K562 (cell line): ENCODE data around the gene NT5DC1. TPM values are rescaled to one million over a fixed set of nuclear protein-coding genes. Genes with fewer than 3 reads are reported as not detected.

ENCODE experiments used
- ATAC-seq: fragments of 200-7000 bp; cut with Tn5 transposase; 3 replicates; pipeline ENCODE4 v1.9.1; 2020; ENCODE audit warnings: moderate library complexity
- BruUV-seq: library from RNA; stranded (reverse); fragments of 400-500 nt; replicated peaks from 2 replicates; lab custom pipeline; 2021; lab: Mats Ljungman, UMichigan
- CTCF ChIA-PET: fragments of 300-600 bp; formaldehyde crosslinking; extraction: SDS; loops from one replicate; lab custom pipeline; 2021; ENCODE audit warnings: low intra/inter-chr PET ratio; lab: Yijun Ruan, JAX
- POLR2A ChIA-PET: fragments of 300-600, 350-650 bp; sonication (Branson Sonifier 250); formaldehyde crosslinking; extraction: SDS; loops from one replicate; lab custom pipeline; 2021; ENCODE audit warnings: antibody characterized with exemption, inconsistent platforms; lab: Yijun Ruan, JAX
- DNase-seq, 4 experiments: peaks; one replicate each; pipeline versions ENCODE4 v3.0.0 to v3.0.0-alpha.2; 2011 to 2018; ENCODE audit warnings: low spot score in 3 of 4, mixed read lengths in 3 of 4; ENCODE audit errors: extremely low read depth in 1 of 4
- FAIRE-seq: peaks from 2 replicates; lab custom pipeline; 2011; peaks lifted over from hg19 to GRCh38; lab: Jason Lieb, UNC
- H2AFZ ChIP-seq: 2 replicates; pipeline ENCODE4 v1.6.0; 2011; ENCODE audit warnings: low read depth, low read length, control low read depth, inconsistent platforms
- H3K27ac ChIP-seq: fragments of 200-600 bp; 3 replicates; pipeline ENCODE4 v1.8.0; 2011; ENCODE audit warnings: low read depth, mild to moderate bottlenecking, control low read depth, inconsistent platforms, low read length, moderate library complexity, mixed read lengths; ENCODE audit errors: extremely low read depth
- H3K27me3 ChIP-seq, 2 experiments: fragments of 300-600 bp in 1 of 2; 2 replicates in 1 of 2; 3 replicates in 1 of 2; pipeline versions ENCODE4 v1.6.0 to v1.8.0; 2011; ENCODE audit warnings: inconsistent platforms in 2 of 2, low read length in 2 of 2, mild to moderate bottlenecking in 1 of 2, mixed read lengths in 1 of 2, moderate library complexity in 1 of 2; ENCODE audit not compliant: control insufficient read depth in 2 of 2, insufficient read depth in 2 of 2
- H3K36me3 ChIP-seq: fragments of 300-600 bp; 3 replicates; pipeline ENCODE4 v1.8.0; 2011; ENCODE audit warnings: mild to moderate bottlenecking, low read length, inconsistent platforms; ENCODE audit not compliant: control insufficient read depth, insufficient read depth
- H3K4me1 ChIP-seq, 2 experiments: fragments of 200-600 bp in 1 of 2; replicated peaks in 1 of 2; 2 replicates in 1 of 2; 3 replicates in 1 of 2; pipeline versions ENCODE4 v1.5.1 to v1.8.0; 2011; ENCODE audit warnings: inconsistent platforms in 2 of 2, low read length in 2 of 2, mild to moderate bottlenecking in 1 of 2, mixed read lengths in 1 of 2, moderate library complexity in 1 of 2; ENCODE audit not compliant: control insufficient read depth in 2 of 2, insufficient read depth in 2 of 2
- H3K4me2 ChIP-seq: 2 replicates; pipeline ENCODE4 v1.6.1; 2011; ENCODE audit warnings: low read length, control low read depth, inconsistent platforms, mixed read lengths; ENCODE audit not compliant: insufficient read depth
- H3K4me3 ChIP-seq: fragments of 200-600 bp; sonication (generic), shearing (Covaris generic); 2 replicates; pipeline ENCODE4 v1.5.1; 2016; ENCODE audit warnings: control low read depth, inconsistent platforms
- H3K79me2 ChIP-seq: fragments of 200-600 bp; 3 replicates; pipeline ENCODE4 v1.8.0; 2011; ENCODE audit warnings: low read length, inconsistent platforms; ENCODE audit not compliant: control insufficient read depth, insufficient read depth
- H3K9ac ChIP-seq, 2 experiments: 2 replicates each; pipeline versions ENCODE4 v1.6.0 to v1.6.1; 2011; ENCODE audit warnings: low read depth in 2 of 2, low read length in 2 of 2, control low read depth in 1 of 2, inconsistent platforms in 1 of 2, mild to moderate bottlenecking in 1 of 2, mixed read lengths in 1 of 2; ENCODE audit not compliant: insufficient read depth in 1 of 2
- H3K9me1 ChIP-seq: one replicate; pipeline ENCODE4 v1.6.0; 2011; ENCODE audit warnings: inconsistent platforms, mild to moderate bottlenecking, low read length, moderate library complexity; ENCODE audit not compliant: control insufficient read depth, insufficient read depth
- H3K9me3 ChIP-seq: replicated peaks from 2 replicates; pipeline ENCODE4 v1.5.1; 2011; ENCODE audit warnings: low read depth, low read length, inconsistent platforms; ENCODE audit not compliant: control insufficient read depth, insufficient read depth
- H4K20me1 ChIP-seq: replicated peaks from 2 replicates; pipeline ENCODE4 v1.6.1; 2011; ENCODE audit warnings: low read length, inconsistent platforms, mixed read lengths; ENCODE audit not compliant: control insufficient read depth, insufficient read depth
- BCL6 ChIP-seq: fragments of 250-450 bp; sonication (Bioruptor Pico); IDR thresholded peaks from 2 replicates; pipeline ENCODE4 v1.4.0; 2020
- CBX1 ChIP-seq: sonication (generic); IDR thresholded peaks from 2 replicates; pipeline ENCODE4 v1.6.1; 2016; ENCODE audit warnings: antibody characterized with exemption, low read depth, mild to moderate bottlenecking
- CEBPB ChIP-seq: fragments of 450-650 bp; IDR thresholded peaks from 2 replicates; pipeline ENCODE4 v1.6.1; 2016; ENCODE audit warnings: missing genetic modification characterization, missing compliant biosample characterization
- CEBPG ChIP-seq, 3 experiments: fragments of 200-800 bp in 1 of 3; sonication (Bioruptor generic) in 1 of 3; sonication (generic) in 1 of 3; formaldehyde crosslinking in 1 of 3; IDR thresholded peaks in 2 of 3; conservative IDR thresholded peaks in 1 of 3; 2 replicates each; pipeline versions ENCODE4 v1.6.1 to v1.8.0; 2016 to 2022; ENCODE audit warnings: missing compliant biosample characterization in 2 of 3, missing genetic modification characterization in 2 of 3, mild to moderate bottlenecking in 1 of 3, missing genetic modification reagents in 1 of 3
- FOXA3 ChIP-seq, 2 experiments: fragments of 450-650 bp in 1 of 2; sonication (generic) in 1 of 2; formaldehyde crosslinking; IDR thresholded peaks in 1 of 2; conservative IDR thresholded peaks in 1 of 2; 2 replicates each; pipeline versions ENCODE4 v1.4.0 to v1.8.0; 2020 to 2022; ENCODE audit warnings: mild to moderate bottlenecking in 2 of 2, missing genetic modification reagents in 1 of 2
- HMG20B ChIP-seq: fragments of 250-450 bp; sonication (Bioruptor Pico); IDR thresholded peaks from 2 replicates; pipeline ENCODE4 v1.5.0; 2021; ENCODE audit warnings: mild to moderate bottlenecking
- KAT2B ChIP-seq: IDR thresholded peaks from one replicate; pipeline ENCODE4 v1.6.1; 2012; ENCODE audit warnings: low read depth, mild to moderate bottlenecking, control low read depth, inconsistent platforms, low read length, moderate library complexity
- MAFG ChIP-seq: fragments of 450-650 bp; conservative IDR thresholded peaks from 2 replicates; pipeline ENCODE4 v1.6.1; 2016; ENCODE audit warnings: missing genetic modification characterization, missing compliant biosample characterization
- MCM3 ChIP-seq: fragments of 450-650 bp; IDR thresholded peaks from 2 replicates; pipeline ENCODE4 v1.6.1; 2016
- TAF9B ChIP-seq: fragments of 450-650 bp; IDR thresholded peaks from 2 replicates; pipeline ENCODE4 v1.6.1; 2018; ENCODE audit warnings: mild to moderate bottlenecking; ENCODE audit not compliant: partially characterized antibody
- TCF3 ChIP-seq: sonication (generic); formaldehyde crosslinking; IDR thresholded peaks from 2 replicates; pipeline ENCODE4 v1.4.0; 2020; ENCODE audit warnings: mild to moderate bottlenecking, missing genetic modification reagents
- THAP7 ChIP-seq: fragments of 250-450 bp; sonication (Bioruptor Pico); IDR thresholded peaks from 2 replicates; pipeline ENCODE4 v1.5.0; 2021
- ZNF507 ChIP-seq: conservative IDR thresholded peaks from 2 replicates; pipeline ENCODE4 v1.6.1; 2017; ENCODE audit warnings: missing genetic modification characterization, missing compliant biosample characterization
- ZNF76 ChIP-seq: fragments of 250-450 bp; sonication (Bioruptor Pico); IDR thresholded peaks from 2 replicates; pipeline ENCODE4 v1.4.0; 2020; ENCODE audit warnings: mild to moderate bottlenecking, moderate library complexity, borderline replicate concordance
- ZSCAN32 ChIP-seq: fragments of 450-650 bp; formaldehyde crosslinking; IDR thresholded peaks from 2 replicates; pipeline ENCODE4 v1.4.0; 2020; ENCODE audit warnings: mild to moderate bottlenecking, moderate library complexity
- WGBS: fragments of 100-300 bp; shearing (Covaris generic); methylation state at CpG from one replicate; pipeline ENCODE4 v1.1.6; 2016; ENCODE audit warnings: low coverage, mixed read lengths; ENCODE audit not compliant: insufficient coverage; ENCODE audit errors: missing lambda C conversion rate; 5-methylcytosine and 5-hydroxymethylcytosine counted together
- in situ Hi-C: fragments of 300-500 bp; cut with MboI; formaldehyde crosslinking; loops from 4 replicates; pipeline ENCODE4 v1.15.0; 2018; ENCODE audit warnings: inconsistent platforms, mixed read lengths
- intact Hi-C: fragments of 100-400 bp; cut with micrococcal nuclease; formaldehyde crosslinking; loops from 2 replicates; pipeline ENCODE4 v1.14.2; 2022
- polyA plus RNA-seq, 8 experiments: library from polyadenylated mRNA; depleted of rRNA in 4 of 8; stranded (reverse) in 5 of 8; unstranded in 3 of 8; fragments of >200 nt; fragmentation: Nextera tagmentation in 2 of 8; fragmentation: Illumina TruSeq in 1 of 8; extraction: Ambion mirVana in 2 of 8; extraction: Trizol in 1 of 8; gene quantifications; 2 replicates each; pipeline versions ENCODE4 v1.2.1 to v1.2.3, GENCODE V29; 2011 to 2014; ENCODE audit warnings: inconsistent platforms in 1 of 8, missing spikeins in 1 of 8
- total RNA-seq, 7 experiments: library from RNA; depleted of rRNA in 6 of 7; stranded (reverse); fragments of >200 nt in 6 of 7; fragmentation: Illumina TruSeq in 2 of 7; extraction: Trizol in 2 of 7; gene quantifications; 2 replicates each; pipeline versions ENCODE4 v1.2.1 to v1.2.3, GENCODE V29; 2011 to 2021; ENCODE audit warnings: low replicate concordance in 1 of 7
- TF ChIP-seq, protein P1 (sequence below): fragments of 250-450 bp; sonication (Bioruptor Pico); IDR thresholded peaks from 2 replicates; pipeline ENCODE4 v1.8.0; 2022; ENCODE audit warnings: inconsistent platforms, mild to moderate bottlenecking, moderate library complexity, borderline replicate concordance
- TF ChIP-seq, protein P2 (sequence below), 2 experiments: fragments of 450-650 bp in 1 of 2; sonication (generic) in 1 of 2; formaldehyde crosslinking in 1 of 2; IDR thresholded peaks in 1 of 2; conservative IDR thresholded peaks in 1 of 2; 2 replicates each; pipeline versions ENCODE4 v1.6.1 to v1.8.1; 2016 to 2023; ENCODE audit warnings: mild to moderate bottlenecking in 2 of 2, moderate library complexity in 2 of 2, inconsistent platforms in 1 of 2, missing genetic modification reagents in 1 of 2

The NT5DC1 gene
- total and polyA plus RNA-seq, 9 of the 15 experiments (the other 6 are each of a cell fraction or from before 2014, with no cell fraction given) = 4.9 to 28.5 (median 16.3) TPM

DNA sequence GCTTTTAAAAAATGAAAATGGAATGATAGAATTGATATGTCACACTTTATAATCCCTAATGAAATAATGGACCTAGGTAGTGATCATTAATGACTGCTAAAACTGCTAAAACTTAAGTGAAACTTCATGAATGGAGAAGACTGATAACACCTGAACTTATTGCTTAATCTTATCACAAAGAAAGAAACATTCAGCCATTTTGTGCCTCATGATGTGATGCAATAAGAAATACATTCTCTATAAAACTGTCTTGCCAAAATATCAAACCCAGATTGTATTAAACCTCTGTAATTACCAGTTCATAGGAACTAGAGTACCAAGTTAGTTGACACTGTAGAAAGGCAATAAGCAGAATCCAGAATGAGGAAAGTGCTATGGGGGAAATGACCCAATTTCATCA lies 79.7 kb downstream of the NT5DC1 start:
- in situ Hi-C loops = no loop called here
- CTCF ChIA-PET = no interaction called here

DNA sequence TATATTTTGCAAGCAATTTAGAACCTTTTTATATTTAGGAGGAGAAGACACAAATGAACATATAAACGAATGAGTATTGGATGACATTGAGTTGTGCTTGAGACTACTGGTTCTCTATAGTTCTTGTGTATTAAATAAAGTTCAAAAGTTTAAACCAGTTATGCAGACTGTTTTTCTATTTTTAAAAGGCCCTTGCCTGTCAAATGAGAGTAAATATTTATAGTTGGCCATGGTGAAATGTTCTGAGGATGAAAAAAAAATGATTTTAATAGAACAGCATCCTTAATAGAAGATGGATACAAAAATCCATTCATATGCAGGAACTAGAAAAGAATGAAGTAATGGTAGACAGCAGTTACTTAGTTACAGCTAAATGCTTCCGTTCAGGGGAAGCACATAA lies 88.8 kb downstream of the NT5DC1 start:
- Histone ChIP-seq H4K20me1 (no peaks in the 10 kb centered on the region), H3K9ac (no peak overlapping the region), H3K4me2 (no peak overlapping the region), H3K9me1 (no peaks in the 10 kb centered on the region), H2AFZ (no peak overlapping the region), H3K27ac (no peak overlapping the region), H3K4me1 (no peaks in the 10 kb centered on the region), H3K27me3 (no peaks in the 10 kb centered on the region), H3K9me3 (no peaks in the 10 kb centered on the region), H3K79me2 (no peaks in the 10 kb centered on the region), H3K36me3 (no peaks in the 10 kb centered on the region), H3K4me3 (no peak overlapping the region)
- in situ Hi-C loops = no loop called here
- ChIA-PET POLR2A (no interaction called here), CTCF (no interaction called here)
- WGBS = 35% methylated on average over 2 of the region's 2 CpGs
- DNase-seq (no peak), FAIRE-seq (no peak), ATAC-seq (no peak)
- intact Hi-C loops = no loop called here
- no peak for TF ChIP-seq ZNF507 (tag)
- TF ChIP-seq CBX1 = no peak
- no peak for TF ChIP-seq TCF3 (CRISPR knock-in tag)
- no peak for TF ChIP-seq MCM3
- TF ChIP-seq MAFG = no peak
- TF ChIP-seq, protein P1, sequence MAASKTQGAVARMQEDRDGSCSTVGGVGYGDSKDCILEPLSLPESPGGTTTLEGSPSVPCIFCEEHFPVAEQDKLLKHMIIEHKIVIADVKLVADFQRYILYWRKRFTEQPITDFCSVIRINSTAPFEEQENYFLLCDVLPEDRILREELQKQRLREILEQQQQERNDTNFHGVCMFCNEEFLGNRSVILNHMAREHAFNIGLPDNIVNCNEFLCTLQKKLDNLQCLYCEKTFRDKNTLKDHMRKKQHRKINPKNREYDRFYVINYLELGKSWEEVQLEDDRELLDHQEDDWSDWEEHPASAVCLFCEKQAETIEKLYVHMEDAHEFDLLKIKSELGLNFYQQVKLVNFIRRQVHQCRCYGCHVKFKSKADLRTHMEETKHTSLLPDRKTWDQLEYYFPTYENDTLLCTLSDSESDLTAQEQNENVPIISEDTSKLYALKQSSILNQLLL = no peak
- TF ChIP-seq THAP7 (CRISPR knock-in tag) = no peak
- TF ChIP-seq HMG20B (CRISPR knock-in tag) = no peak
- no peak for TF ChIP-seq KAT2B
- TF ChIP-seq ZNF76 (CRISPR knock-in tag) = no peak
- TF ChIP-seq ZSCAN32 (CRISPR knock-in tag) = no peak
- no peak for TF ChIP-seq TAF9B
- BruUV-seq = no TSS peak

More for the DNA sequence above, 79.7 kb downstream of the NT5DC1 start:
- Histone ChIP-seq H3K36me3 (no peaks in the 10 kb centered on the region), H2AFZ (peak overlapping the region; percentile 27; the same call in 1 of the 2 replicates), H3K4me3 (no peak overlapping the region), H4K20me1 (no peaks in the 10 kb centered on the region), H3K9ac (no peak overlapping the region), H3K79me2 (no peaks in the 10 kb centered on the region), H3K27ac (no peak overlapping the region), H3K4me2 (no peak overlapping the region), H3K27me3 (no peaks in the 10 kb centered on the region), H3K9me3 (no peaks in the 10 kb centered on the region; the same call in 1 of the 2 replicates), H3K9me1 (no peaks in the 10 kb centered on the region), H3K4me1 (no peaks in the 10 kb centered on the region; a peak in 1 of 5 replicates)
- no TSS peak for BruUV-seq
- intact Hi-C loops = no loop called here
- FAIRE-seq (no peak), DNase-seq (no peak), ATAC-seq (no peak)
- POLR2A ChIA-PET = no interaction called here
- no peak for TF ChIP-seq BCL6
- TF ChIP-seq, protein P2, sequence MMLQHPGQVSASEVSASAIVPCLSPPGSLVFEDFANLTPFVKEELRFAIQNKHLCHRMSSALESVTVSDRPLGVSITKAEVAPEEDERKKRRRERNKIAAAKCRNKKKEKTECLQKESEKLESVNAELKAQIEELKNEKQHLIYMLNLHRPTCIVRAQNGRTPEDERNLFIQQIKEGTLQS (IDR thresholded peaks at IDR 0.05) = peak; percentile 15; the same call in 1 of the 2 replicates
- TF ChIP-seq, protein P2 (CRISPR knock-in tag; conservative IDR thresholded peaks at IDR 0.05) = no peak
- TF ChIP-seq FOXA3 (CRISPR knock-in tag; conservative IDR thresholded peaks at IDR 0.05 in 1 of 2, IDR thresholded peaks at IDR 0.05 in 1 of 2) = no peak
- TF ChIP-seq CEBPG (CRISPR knock-in tag; IDR thresholded peaks at IDR 0.05) = no peak
- peak; percentile 72 to 82; a peak in 3 of 4 replicates for TF ChIP-seq CEBPG (tag; conservative IDR thresholded peaks at IDR 0.05 in 1 of 2, IDR thresholded peaks at IDR 0.05 in 1 of 2)
- TF ChIP-seq CEBPB (tag) = peak; percentile 89
